ENCODE measurements around the gene KIN.

GRCh38 chr10:7787857-7788638, at the start of gene KIN, which contains the start of gene ATP5F1C:
- TF ChIP-seq POLR2A (IDR thresholded peaks at IDR 0.05): peak; percentile 80
- no peak for TF ChIP-seq CTCF (IDR thresholded peaks at IDR 0.05)

Data from right lobe of liver (tissue), 4 donors.